GM10266 (cell line): ENCODE measurements around the gene IQUB.
A peak's percentile ranks its signal among the peaks of the same experiment; 100 is the strongest.
"Not testable (repeated sequence)": the region's sequence is repeated elsewhere in the genome, so short reads cannot be mapped to it uniquely, and the experiment has no call there.

Experiments
- DNase-seq: peaks from one replicate; pipeline ENCODE4 v3.0.0; 2012; ENCODE audit errors: extremely low spot score
- CTCF ChIP-seq: IDR thresholded peaks from 2 replicates; pipeline ENCODE4 v1.5.1; 2012; ENCODE audit warnings: mild to moderate bottlenecking, low read depth; ENCODE audit not compliant: control insufficient read depth, insufficient read depth; ENCODE audit errors: missing control alignments

Gene IQUB

GRCh38 chr7:123557398-123558288 is 23.2 kb upstream of the IQUB start, which contains the start of gene NDUFA5:
Gene NDUFA5 (minus strand): TSS chr7:123557818. CDS start chr7:123557795, 23 bp downstream.
- peak; percentile 86 for DNase-seq
- no peak for TF ChIP-seq CTCF

GRCh38 chr7:123557016-123557397 is 22.6 kb upstream of the IQUB start:
- DNase-seq = no peak

DNA sequence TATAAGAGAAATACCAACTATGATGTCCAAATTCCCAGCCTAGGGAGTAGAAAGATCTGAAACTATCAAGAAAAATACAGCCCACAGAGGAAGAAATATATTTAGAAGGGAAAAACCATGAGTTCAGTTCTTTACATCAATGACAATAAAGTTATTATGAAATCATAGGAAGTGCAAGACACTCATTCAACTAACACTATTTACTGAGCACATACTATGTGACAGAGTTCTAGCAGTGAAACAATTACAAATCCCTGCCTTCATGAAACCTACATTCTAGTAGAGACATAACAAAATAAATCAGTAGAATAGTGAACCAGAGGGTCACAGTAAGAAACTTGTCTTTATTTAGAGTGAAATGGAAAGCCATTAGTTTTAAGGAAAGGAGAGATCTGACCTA is 21.1 kb upstream of the IQUB start:
- no peak for TF ChIP-seq CTCF
- no peak for DNase-seq

More at GRCh38 chr7:123557016-123557397, 22.6 kb upstream of the IQUB start:
- TF ChIP-seq CTCF = no peak

- no peak for TF ChIP-seq CTCF
- DNase-seq = no peak
Measured at GRCh38 chr7:123553159-123553558, 18.8 kb upstream of the IQUB start.

DNA sequence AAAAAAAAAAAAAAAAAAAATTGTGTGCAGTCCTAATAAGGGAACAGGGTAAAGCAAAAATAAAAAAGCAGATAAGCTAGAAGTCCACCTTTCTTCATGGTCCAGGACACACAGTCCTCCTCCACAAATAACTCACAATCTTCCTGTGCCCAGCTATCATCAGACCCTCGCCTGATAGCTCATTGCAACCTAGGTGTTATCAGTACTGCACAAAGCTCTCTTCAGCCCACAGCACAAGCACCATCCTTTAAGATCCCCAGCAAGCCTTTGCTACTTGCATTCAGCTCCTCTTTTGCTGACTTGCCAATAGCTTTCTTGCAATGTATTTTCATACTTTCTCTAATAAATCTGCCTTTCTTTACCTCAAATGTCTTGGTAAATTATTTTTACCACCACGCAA is 18.2 kb upstream of the IQUB start:
- no peak for TF ChIP-seq CTCF
- DNase-seq = no peak

DNA sequence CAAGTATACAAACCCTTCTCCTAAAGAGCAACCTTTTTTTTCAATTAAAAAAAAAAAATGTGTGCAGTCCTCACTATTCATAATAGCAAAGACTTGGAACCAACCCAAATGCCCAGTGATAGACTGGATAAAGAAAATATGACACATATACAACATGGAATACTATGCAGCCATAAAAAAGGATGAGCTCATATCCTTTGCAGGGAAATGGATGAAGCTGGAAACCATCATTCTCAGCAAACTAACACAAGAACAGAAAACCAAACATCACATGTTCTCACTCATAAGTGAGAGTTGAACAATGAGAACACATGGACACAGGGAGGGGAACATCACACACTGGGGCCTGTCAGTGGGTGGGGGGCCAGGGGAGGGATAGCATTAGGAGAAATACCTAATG is 17.7 kb upstream of the IQUB start:
- DNase-seq = not testable (repeated sequence)

DNA sequence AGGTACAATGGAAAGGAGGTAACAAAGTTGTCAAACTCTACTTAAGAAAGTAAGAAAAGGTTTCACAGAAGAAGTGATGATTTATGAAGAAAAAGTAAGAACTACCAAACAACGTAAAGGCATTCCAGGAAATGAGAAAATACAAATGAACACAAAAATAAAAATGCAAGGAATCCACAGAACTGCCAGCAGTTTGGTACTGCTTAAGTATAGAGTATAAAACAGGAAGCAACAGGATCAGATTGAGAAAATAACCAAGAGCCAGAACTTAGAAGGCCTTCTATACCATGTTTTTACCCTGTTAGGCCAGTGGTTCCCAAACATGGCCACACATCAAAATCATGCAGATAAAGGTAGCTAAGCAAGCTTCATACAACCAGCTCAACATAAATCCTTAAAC is 14.0 kb upstream of the IQUB start:
- no peak for DNase-seq
- TF ChIP-seq CTCF = no peak

DNA sequence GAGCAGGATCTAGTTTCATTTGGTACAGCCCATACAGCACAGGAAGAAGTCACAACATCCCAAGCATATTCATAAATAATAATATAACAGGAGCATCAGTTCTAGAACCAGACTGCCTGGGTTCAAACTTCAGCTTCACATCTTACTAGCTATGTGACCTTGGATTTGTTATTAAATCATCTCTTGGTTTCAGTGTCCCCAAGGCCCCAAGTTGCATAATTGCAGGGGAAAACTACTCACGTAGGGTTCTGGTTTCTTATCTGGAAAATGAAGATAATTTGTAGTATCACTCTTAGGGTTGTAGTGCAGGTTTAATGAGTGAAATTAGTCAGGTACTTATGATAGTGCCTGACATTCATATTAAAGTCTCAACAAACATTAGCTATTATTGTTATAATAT is 5.5 kb upstream of the IQUB start:
- no peak for DNase-seq
- no peak for TF ChIP-seq CTCF
